ENCODE data around the gene CDH4.

Gene CDH4

GRCh38 chr20:61520076-61520892, 268.2 kb downstream of the CDH4 start:
- TF ChIP-seq SIN3A (IDR thresholded peaks at IDR 0.05; ENCODE audit: borderline replicate concordance, insufficient read depth, low read length) = no peak
- no peak for TF ChIP-seq REST (IDR thresholded peaks at IDR 0.05; ENCODE audit: insufficient read depth in 1 of 2, low read depth in 2 of 2, low read length in 2 of 2)
- no peak for TF ChIP-seq FOXP2 (optimal IDR thresholded peaks at IDR 0.05; ENCODE audit: borderline replicate concordance, extremely low read depth, extremely low read length, insufficient read depth)
- no peak for TF ChIP-seq POLR2AphosphoS5 (IDR thresholded peaks at IDR 0.05; ENCODE audit: low read depth, low read length)
- TF ChIP-seq TAF1 (IDR thresholded peaks at IDR 0.05; ENCODE audit: borderline replicate concordance, insufficient read depth, low read length) = no peak

GRCh38 chr20:61520893-61521460, 268.9 kb downstream of the CDH4 start:
- TF ChIP-seq FOXP2 (optimal IDR thresholded peaks at IDR 0.05; ENCODE audit: borderline replicate concordance, extremely low read depth, extremely low read length, insufficient read depth) (peak; percentile 58), REST (IDR thresholded peaks at IDR 0.05; ENCODE audit: insufficient read depth in 1 of 2, low read depth in 2 of 2, low read length in 2 of 2) (no peak)

- TF ChIP-seq FOXP2 (optimal IDR thresholded peaks at IDR 0.05; ENCODE audit: borderline replicate concordance, extremely low read depth, extremely low read length, insufficient read depth) (no peak), TAF1 (IDR thresholded peaks at IDR 0.05; ENCODE audit: borderline replicate concordance, insufficient read depth, low read length) (no peak), REST (IDR thresholded peaks at IDR 0.05; ENCODE audit: insufficient read depth in 1 of 2, low read depth in 2 of 2, low read length in 2 of 2) (no peak), SIN3A (IDR thresholded peaks at IDR 0.05; ENCODE audit: borderline replicate concordance, insufficient read depth, low read length) (no peak), POLR2AphosphoS5 (IDR thresholded peaks at IDR 0.05; ENCODE audit: low read depth, low read length) (no peak)
Observed at GRCh38 chr20:61521687-61522420, 269.8 kb downstream of the CDH4 start.

GRCh38 chr20:61522498-61523090, 270.5 kb downstream of the CDH4 start:
- TF ChIP-seq SIN3A (IDR thresholded peaks at IDR 0.05; ENCODE audit: borderline replicate concordance, insufficient read depth, low read length) (no peak), REST (IDR thresholded peaks at IDR 0.05; ENCODE audit: insufficient read depth in 1 of 2, low read depth in 2 of 2, low read length in 2 of 2) (no peak), FOXP2 (optimal IDR thresholded peaks at IDR 0.05; ENCODE audit: borderline replicate concordance, extremely low read depth, extremely low read length, insufficient read depth) (no peak), TAF1 (IDR thresholded peaks at IDR 0.05; ENCODE audit: borderline replicate concordance, insufficient read depth, low read length) (no peak), POLR2AphosphoS5 (IDR thresholded peaks at IDR 0.05; ENCODE audit: low read depth, low read length) (no peak)

Measured in PFSK-1 (cell line).